Suppressor macrophage treated with lipopolysaccharide for 1 hour (primary cell): ENCODE measurements around the gene RNPS1.

Source experiments
- DNase-seq, 3 donors: peaks; one replicate each; pipeline ENCODE4 v3.0.0-alpha.2; 2020 to 2022

Gene RNPS1

GRCh38 chr16:2267913-2268666 is at the start of gene RNPS1:
Gene RNPS1 (minus strand): TSS chr16:2268126. CDS start chr16:2264643, 3,483 bp downstream.
- DNase-seq = peak; percentile 97 to 99 (median 99)

- no peak for DNase-seq
Measured at GRCh38 chr16:2317231-2318020, 49.5 kb upstream of the RNPS1 start.

- no peak for DNase-seq
Measured at GRCh38 chr16:2308089-2308962, 40.4 kb upstream of the RNPS1 start.

GRCh38 chr16:2299915-2300192 is 31.9 kb upstream of the RNPS1 start:
- DNase-seq = no peak

- DNase-seq = no peak
Measured at GRCh38 chr16:2299121-2299914, 31.4 kb upstream of the RNPS1 start.

- no peak for DNase-seq
Measured at GRCh38 chr16:2298621-2299020, 30.7 kb upstream of the RNPS1 start.

- DNase-seq = no peak
Measured at GRCh38 chr16:2297506-2297860, 29.6 kb upstream of the RNPS1 start.

GRCh38 chr16:2296661-2297505 is 29.0 kb upstream of the RNPS1 start:
- DNase-seq = peak; percentile 32 to 68 (median 38)

GRCh38 chr16:2295056-2295798 is 27.3 kb upstream of the RNPS1 start:
- DNase-seq = peak in 1 of 3 donors; percentile 11

- DNase-seq = no peak
Measured at GRCh38 chr16:2292221-2292620, 24.3 kb upstream of the RNPS1 start.

GRCh38 chr16:2289282-2289681 is 21.4 kb upstream of the RNPS1 start:
- DNase-seq = no peak

- no peak for DNase-seq
Measured at GRCh38 chr16:2288726-2289125, 20.8 kb upstream of the RNPS1 start.

- no peak for DNase-seq
Measured at GRCh38 chr16:2287916-2288547, 20.1 kb upstream of the RNPS1 start.

GRCh38 chr16:2286550-2286949 is 18.6 kb upstream of the RNPS1 start:
- DNase-seq = no peak

- no peak for DNase-seq
Measured at GRCh38 chr16:2285731-2286191, 17.8 kb upstream of the RNPS1 start.

- no peak for DNase-seq
Measured at GRCh38 chr16:2284797-2285576, 17.1 kb upstream of the RNPS1 start.

- DNase-seq = no peak
Measured at GRCh38 chr16:2284001-2284770, 16.3 kb upstream of the RNPS1 start.

- DNase-seq = no peak
Measured at GRCh38 chr16:2282866-2283555, 15.1 kb upstream of the RNPS1 start.
